ENCODE results near the gene BCL2L14. TPM values are rescaled to one million over a fixed set of nuclear protein-coding genes. Genes with fewer than 3 reads are reported as not detected.
A peak's percentile ranks its signal among the peaks of the same experiment; 100 is the strongest.

The BCL2L14 gene
- total and polyA plus RNA-seq, 7 donors, result not detected

GRCh38 chr12:12032851-12033797 lies 37.6 kb upstream of the BCL2L14 start:
- intact Hi-C loops (cut with DNase I), result loop anchor here (1.0 to 5.0 kb wide), 4 partner anchors 386 to 452 kb away; partner anchors contain the start of gene ETV6 (in 1 of the 2)
- DNase-seq (peak; percentile 62 to 85), ATAC-seq (peak; percentile 81 to 89 (median 84))
- H3K27me3 ChIP-seq (ENCODE audit: insufficient read depth in 3 of 3, low read length in 2 of 3), result no peaks in the 10 kb centered on the region
- peak overlapping the region; percentile 60 for H3K4me3 ChIP-seq
- H3K9me3 ChIP-seq, result no peaks in the 10 kb centered on the region
- 11 to 15% (median 11%) methylated on average over 27 of the region's 27 CpGs for WGBS, 3 donors
- H3K36me3 ChIP-seq (ENCODE audit: insufficient read depth in 1 of 2, low read depth in 1 of 2), result no peaks in the 10 kb centered on the region
- no peak overlapping the region for H3K27ac ChIP-seq
- TF ChIP-seq CTCF (IDR thresholded peaks at IDR 0.05), result peak; percentile 91
- H3K4me1 ChIP-seq, result no peaks in the 10 kb centered on the region

GRCh38 chr12:12033824-12034223 lies 36.9 kb upstream of the BCL2L14 start:
- Histone ChIP-seq H3K27ac (no peak overlapping the region), H3K9me3 (no peaks in the 10 kb centered on the region), H3K4me3 (no peak overlapping the region), H3K27me3 (ENCODE audit: insufficient read depth in 3 of 3, low read length in 2 of 3) (no peaks in the 10 kb centered on the region), H3K4me1 (no peaks in the 10 kb centered on the region), H3K36me3 (ENCODE audit: insufficient read depth in 1 of 2, low read depth in 1 of 2) (no peaks in the 10 kb centered on the region)
- DNase-seq (no peak), ATAC-seq (no peak)
- 42 to 53% (median 43%) methylated on average over 5 of the region's 5 CpGs for WGBS, 3 donors
- intact Hi-C loops (cut with DNase I), result loop anchor here (2.0 to 5.0 kb wide), 3 partner anchors 387 to 453 kb away; partner anchors contain the start of gene ETV6 (in 1 of the 2)
- no peak for TF ChIP-seq CTCF (IDR thresholded peaks at IDR 0.05)

GRCh38 chr12:12034344-12034743 lies 36.4 kb upstream of the BCL2L14 start:
- no peak overlapping the region for H3K27ac ChIP-seq
- H3K36me3 ChIP-seq (ENCODE audit: insufficient read depth in 1 of 2, low read depth in 1 of 2), result no peaks in the 10 kb centered on the region
- TF ChIP-seq CTCF (IDR thresholded peaks at IDR 0.05), result no peak
- H3K4me3 ChIP-seq, result no peak overlapping the region
- no peak for DNase-seq
- intact Hi-C loops (cut with DNase I), result loop anchor here in 1 of 2 donors (5.0 kb wide), 2 partner anchors 387 to 412 kb away; partner anchors contain the start of gene ETV6
- ATAC-seq, result no peak
- 89 to 98% (median 90%) methylated on average over 3 of the region's 3 CpGs for WGBS, 3 donors
- H3K27me3 ChIP-seq (ENCODE audit: insufficient read depth in 3 of 3, low read length in 2 of 3), result no peaks in the 10 kb centered on the region
- H3K9me3 ChIP-seq, result no peaks in the 10 kb centered on the region
- H3K4me1 ChIP-seq, result no peaks in the 10 kb centered on the region

- H3K4me3 ChIP-seq, result no peak overlapping the region
- H3K27me3 ChIP-seq (ENCODE audit: insufficient read depth in 3 of 3, low read length in 2 of 3), result no peaks in the 10 kb centered on the region
- no peak overlapping the region for H3K27ac ChIP-seq
- H3K4me1 ChIP-seq, result no peaks in the 10 kb centered on the region
- ATAC-seq (no peak), DNase-seq (no peak)
- no peaks in the 10 kb centered on the region for H3K36me3 ChIP-seq (ENCODE audit: insufficient read depth in 1 of 2, low read depth in 1 of 2)
- 86 to 91% (median 90%) methylated on average over 1 of the region's 1 CpG for WGBS, 3 donors
- intact Hi-C loops (cut with DNase I), result no loop called here
- H3K9me3 ChIP-seq, result no peaks in the 10 kb centered on the region
- TF ChIP-seq CTCF (IDR thresholded peaks at IDR 0.05), result no peak
Observed at GRCh38 chr12:12035229-12035628, 35.5 kb upstream of the BCL2L14 start.
